GM03348 (cell line): ENCODE results near the gene UBE2E3.
A peak's percentile ranks its signal among the peaks of the same experiment; 100 is the strongest.
"Not testable (repeated sequence)": the region's sequence is repeated elsewhere in the genome, so short reads cannot be mapped to it uniquely, and the experiment has no call there.

Source experiments
- DNase-seq: peaks from one replicate; pipeline ENCODE4 v3.0.0; 2012; ENCODE audit warnings: low spot score

The UBE2E3 gene

DNA sequence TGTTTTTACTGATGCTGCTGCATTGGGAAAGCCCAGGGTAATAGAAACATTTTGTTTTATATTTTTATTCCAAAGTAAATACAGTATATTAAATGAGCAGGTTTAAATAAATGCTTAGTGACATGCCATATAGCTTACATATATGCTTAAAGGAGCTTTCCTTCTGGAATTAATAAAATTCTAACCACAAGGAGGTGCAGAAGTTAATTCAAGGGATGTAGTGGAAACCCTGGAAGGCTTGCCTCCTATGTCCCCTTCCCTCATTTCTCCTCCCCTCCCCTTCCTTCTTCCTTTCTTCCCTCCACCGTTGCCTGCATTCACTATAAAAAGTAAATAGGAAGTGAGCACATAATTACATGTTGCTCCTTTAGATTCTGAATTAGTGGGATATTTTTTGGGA, 96.3 kb downstream of the UBE2E3 start:
- DNase-seq, result no peak

DNA sequence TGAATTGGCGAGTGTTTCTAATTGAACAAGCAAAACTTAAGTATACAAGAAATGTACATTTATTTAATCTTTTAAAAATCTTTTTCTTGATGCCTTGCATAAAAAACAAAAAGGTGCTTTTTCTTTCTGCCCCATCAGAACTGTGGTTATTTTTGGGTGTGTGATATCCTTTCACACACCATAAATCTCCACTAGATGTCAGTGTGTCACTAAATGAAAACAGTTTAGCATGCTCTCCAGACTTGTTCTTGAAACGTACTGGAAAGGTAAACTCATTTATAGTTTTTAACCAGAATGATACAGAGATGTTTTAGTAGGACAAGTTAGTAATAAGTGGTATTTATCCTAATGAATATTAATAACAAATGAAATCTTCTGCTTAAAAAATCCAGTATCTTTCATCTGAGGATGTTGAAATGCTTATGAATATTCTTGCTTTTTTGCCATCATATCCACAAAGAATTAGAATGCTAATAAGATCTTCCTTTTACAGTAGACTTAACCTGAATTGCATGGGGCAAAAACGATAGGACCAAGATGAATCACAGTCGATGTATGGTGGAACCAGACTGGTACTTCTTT, 96.8 kb downstream of the UBE2E3 start:
- peak; percentile 44 for DNase-seq

DNA sequence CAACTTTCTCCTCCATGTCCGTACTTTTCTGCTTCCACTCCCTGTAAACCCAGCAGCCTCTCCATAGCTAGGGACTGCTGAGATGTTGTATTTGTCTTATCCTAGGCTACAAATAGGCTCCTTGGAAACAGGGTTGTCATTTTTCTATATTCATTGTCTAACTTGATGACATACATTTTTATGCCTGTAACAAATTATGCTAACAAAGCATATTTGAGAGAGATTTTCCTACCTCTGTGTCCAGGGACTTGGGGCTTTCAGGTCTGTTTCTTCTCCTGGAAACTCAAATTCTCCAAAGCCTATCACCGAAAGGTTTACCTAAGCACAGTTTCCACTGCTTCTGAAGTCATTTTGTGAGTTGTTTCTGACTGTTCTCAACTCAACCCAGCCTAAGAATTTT, 102.7 kb downstream of the UBE2E3 start:
- no peak for DNase-seq

DNA sequence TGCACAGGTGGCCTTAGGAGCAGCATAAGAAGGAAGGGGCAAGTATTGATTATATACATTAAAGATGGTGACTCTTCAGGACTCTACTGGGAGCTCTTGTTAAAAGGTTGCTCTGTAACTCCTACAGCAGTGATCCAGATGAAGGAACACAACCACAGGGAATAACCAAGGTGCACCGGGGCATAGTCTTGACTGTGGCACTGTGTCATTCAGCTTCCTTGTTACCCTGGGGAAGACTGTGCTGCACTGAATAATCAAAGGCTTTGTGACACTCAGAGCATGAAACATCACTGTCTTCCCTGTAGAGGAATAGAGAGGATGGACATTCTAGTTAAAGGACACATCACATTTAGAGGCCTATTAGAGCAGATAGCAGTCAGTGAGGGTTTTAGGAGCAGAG, 105.3 kb downstream of the UBE2E3 start:
- DNase-seq, result no peak

DNA sequence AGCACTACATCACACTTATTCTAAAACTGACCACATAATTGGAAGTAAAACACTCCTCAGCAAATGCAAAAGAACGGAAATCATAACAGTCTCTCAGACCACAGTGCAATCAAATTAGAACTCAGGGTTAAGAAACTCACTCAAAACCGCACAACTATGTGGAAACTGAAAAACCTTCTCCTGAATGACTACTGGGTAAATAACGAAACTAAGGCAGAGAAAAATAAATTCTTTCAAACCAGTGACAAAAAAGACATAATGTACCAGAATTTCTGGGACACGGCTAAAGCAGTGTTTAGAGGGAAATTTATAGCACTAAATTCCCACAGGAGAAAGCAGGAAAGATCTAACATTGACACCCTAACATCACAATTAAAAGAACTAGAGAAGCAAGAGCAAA, 111.5 kb downstream of the UBE2E3 start:
- DNase-seq, result not testable (repeated sequence)

DNA sequence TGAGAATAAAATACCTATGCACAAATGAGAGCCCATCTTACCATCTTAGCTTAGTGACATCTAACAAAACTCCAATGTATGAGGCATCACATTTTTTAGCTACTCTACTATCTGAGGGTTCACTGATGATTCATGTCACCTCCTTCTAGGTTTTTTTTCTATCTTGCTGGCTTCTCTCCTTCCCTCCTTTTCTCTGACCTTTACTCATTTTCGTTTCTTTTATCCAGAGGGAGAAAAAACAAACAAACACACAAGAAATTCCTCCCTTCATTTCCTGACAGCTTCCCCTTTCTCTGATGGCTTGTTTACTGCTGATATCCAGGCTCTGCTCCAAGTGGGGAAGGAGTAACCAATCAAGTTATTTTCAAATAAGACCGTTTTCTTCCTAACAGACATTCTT, 115.1 kb downstream of the UBE2E3 start:
- DNase-seq, result no peak

DNA sequence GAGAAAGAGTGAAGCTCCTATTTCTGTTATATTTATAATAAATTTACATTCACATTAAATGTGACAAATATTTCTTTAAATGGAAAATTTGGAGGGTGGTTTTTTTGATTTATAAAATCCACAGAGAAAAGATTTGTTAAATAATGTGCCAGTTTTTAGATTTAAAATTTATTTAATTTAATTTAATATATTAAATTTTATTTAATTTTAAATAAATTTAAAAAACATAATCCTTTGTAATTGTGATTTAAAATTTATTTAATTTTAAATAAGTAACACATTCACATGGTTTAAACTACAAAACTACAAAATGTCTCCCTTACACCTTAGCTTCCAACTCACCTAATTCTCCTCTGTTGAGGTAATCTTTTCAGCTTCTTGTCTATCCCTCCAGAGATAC, 123.3 kb downstream of the UBE2E3 start:
- DNase-seq, result no peak

DNA sequence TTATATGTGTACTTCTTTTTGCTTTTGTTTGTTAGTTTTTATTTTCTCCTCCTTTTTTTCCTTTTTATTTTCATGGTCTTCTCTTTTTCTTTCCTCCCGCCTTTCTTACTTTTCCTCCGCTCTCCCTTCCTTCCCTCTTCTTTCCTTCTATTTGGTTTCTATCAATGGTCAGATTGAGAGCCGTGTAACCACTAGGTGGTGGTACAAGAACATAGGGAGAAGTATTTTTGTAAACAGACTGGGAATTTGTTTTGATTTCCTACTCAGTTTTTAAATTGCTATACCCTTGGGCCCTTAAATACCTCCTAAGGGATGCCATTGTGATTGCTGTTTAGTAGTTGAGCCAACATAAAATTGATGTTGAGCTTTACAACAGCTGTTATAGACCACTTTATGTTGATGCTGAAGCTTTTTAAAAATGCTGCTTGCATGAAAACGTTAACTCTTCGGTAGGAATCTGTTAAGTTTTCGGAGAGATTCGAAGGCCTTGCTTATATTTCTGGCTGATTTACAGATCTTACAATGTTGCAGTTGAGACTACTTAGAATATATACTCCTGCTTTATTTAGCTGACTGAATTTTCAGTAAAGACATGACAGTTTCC, 124.2 kb downstream of the UBE2E3 start:
- peak; percentile 49 for DNase-seq

DNA sequence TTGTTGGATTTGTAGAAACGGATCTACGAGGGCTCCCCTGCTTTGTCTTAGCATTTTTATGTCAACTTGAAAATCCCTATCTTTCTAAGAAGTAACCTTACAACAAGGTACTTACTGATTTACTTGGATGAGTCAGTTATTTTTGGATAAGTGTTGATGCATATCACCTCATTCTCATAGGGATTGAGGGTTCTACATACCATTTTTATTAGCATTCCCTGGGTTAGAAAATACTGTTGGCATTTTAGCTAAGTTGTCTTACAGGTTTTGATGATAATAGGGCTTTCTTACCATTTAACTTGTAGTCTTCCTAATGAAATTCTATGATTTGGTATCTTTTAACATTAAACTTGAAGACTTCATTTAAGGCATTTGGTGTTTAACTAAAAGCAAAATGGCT, 125.2 kb downstream of the UBE2E3 start:
- DNase-seq, result no peak

DNA sequence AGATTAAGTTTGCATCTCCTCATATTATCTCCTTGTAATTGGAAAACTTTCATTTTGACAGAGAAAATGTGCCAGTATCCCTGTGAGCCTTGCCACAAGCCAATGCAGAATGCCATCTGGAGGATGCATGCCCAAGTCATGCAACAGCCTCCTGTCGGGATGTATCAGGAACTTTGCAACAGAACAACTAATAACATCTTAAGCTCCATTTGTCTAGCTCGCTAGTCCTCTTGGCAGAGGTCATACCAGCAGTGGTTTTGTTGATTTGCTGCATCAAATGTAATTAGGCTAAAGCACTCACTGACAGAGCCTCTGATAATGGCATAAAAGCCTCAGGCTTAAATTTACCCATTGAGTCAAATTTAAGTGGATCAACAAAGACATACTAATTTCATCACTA, 125.8 kb downstream of the UBE2E3 start:
- DNase-seq, result no peak

DNA sequence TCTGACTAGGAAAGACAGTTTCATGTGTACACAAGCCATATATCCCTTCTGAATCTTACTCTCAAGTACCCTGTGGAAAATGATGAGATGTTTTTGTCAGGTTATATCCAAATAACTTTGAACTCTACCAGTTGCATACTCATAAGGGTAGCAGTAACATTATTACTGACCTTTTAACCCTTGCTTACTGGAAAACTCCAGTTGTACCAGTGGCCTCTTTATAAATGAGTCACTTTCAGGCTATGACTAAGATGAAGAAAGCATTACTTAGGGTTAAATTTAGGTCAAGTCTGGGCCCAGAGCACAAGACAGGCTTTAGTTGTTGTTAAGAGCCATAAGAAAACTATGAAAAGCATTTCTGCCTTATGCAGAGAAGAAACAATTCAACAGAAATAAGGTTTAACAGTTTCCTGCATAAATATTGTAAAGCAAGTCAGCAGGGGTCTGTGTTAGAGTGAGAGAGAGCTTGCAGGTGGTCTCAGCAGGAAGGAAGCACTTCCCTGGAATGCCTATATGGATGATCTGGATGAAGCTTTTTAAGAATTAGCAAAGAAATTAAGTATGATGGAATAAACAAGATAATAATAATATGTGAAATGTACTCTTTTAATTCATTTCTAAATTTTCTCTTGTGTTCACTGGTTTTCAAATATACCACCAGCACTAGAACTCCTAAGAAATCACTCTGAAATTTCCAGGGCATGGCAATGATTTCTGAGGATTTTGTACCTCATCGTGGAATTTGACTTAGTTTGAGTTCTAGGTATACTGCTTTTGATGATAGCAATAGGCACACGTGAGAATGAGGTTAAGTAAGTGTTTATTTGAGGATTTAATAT, 126.6 kb downstream of the UBE2E3 start:
- DNase-seq, result peak; percentile 45

DNA sequence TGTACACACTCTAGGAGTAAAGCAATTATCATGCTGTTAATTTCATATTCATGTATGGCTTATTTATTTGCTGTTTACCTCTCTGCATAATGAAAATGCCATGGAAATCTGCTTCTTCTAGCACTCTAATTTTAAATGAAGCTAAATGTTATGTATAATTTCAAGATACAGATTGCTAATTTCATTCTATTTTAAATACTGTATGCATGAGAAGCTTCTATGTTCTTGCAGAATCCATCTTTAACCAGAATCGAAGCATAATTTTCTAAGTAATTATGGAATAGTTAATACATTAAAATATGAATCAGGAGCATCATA, 127.2 kb downstream of the UBE2E3 start:
- DNase-seq, result no peak

DNA sequence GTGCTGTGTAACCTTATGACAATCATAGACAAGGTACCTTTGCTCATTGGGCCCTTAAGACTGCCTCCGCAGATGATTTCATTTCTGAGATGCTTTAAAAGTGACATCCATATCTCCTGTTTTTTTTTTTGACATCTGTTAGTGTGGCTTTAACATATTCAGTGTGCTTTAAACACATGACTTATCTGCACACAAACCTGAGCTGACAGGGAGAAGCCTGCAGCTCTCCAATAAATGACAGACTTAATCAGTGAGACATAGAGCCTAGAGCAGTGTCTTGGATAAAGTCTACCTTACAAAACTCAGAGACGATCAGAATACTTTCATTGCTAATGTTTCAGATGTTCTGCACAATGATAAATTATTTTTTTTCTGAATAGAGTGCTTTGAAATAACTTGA, 130.7 kb downstream of the UBE2E3 start:
- DNase-seq, result no peak

DNA sequence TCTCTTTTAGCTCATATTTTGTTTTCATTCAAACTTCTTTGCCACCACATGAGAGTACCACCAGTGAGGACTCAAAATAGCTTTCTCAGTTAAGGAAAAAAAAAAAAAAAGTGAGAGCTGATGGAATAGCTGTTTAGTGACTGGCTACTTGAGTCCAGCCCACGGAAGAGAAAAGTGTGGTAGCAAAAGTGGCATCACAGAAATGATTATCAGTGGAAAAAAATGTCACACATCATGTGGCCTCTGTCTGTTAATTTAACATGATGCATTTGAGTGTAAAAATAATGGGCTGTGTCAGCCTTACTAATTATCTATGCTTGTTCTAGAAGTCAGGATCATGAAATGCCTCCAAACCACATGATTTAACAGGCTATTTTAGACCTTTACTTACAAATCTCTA, 132.5 kb downstream of the UBE2E3 start:
- no peak for DNase-seq
